Neural cell (in vitro differentiated cells): Measurements from ENCODE around the gene CAPN15. TPM values are rescaled to one million over a fixed set of nuclear protein-coding genes. Genes with fewer than 3 reads are reported as not detected.

Source experiments
- H2AFZ ChIP-seq: fragments of 200-600, 300-800 bp; sonication (generic), shearing (Covaris generic); 2 replicates; pipeline ENCODE4 v1.6.0; 2014; ENCODE audit warnings: low read depth, mild to moderate bottlenecking, antibody characterized with exemption, low read length, moderate library complexity
- H3F3A ChIP-seq: fragments of 200-600 bp; shearing (Covaris generic); 2 replicates; pipeline ENCODE4 v1.6.1; 2016; ENCODE audit warnings: mild to moderate bottlenecking, moderate library complexity, mixed read lengths, antibody characterized with exemption, low read length; ENCODE audit not compliant: insufficient read depth, poor library complexity, severe bottlenecking
- H3K27ac ChIP-seq: fragments of 200-600, 300-800 bp; sonication (generic), shearing (Covaris generic); 2 replicates; pipeline ENCODE4 v1.5.1; 2014; ENCODE audit warnings: mild to moderate bottlenecking, low read length, moderate library complexity
- H3K27me3 ChIP-seq: fragments of 300-800, 200-600 bp; sonication (generic), shearing (Covaris generic); 2 replicates; pipeline ENCODE4 v1.6.0; 2014; ENCODE audit warnings: mild to moderate bottlenecking, low read depth, low read length, moderate library complexity; ENCODE audit not compliant: insufficient read depth
- H3K36me3 ChIP-seq: fragments of 300-800, 200-600 bp; sonication (generic), shearing (Covaris generic); 2 replicates; pipeline ENCODE4 v1.5.1; 2014; ENCODE audit warnings: mild to moderate bottlenecking, antibody characterized with exemption, low read length, moderate library complexity; ENCODE audit not compliant: insufficient read depth
- H3K4me2 ChIP-seq: fragments of 300-800, 200-600 bp; sonication (generic), shearing (Covaris generic); 2 replicates; pipeline ENCODE4 v1.6.0; 2014; ENCODE audit warnings: mild to moderate bottlenecking, low read length
- H3K4me3 ChIP-seq: fragments of 300-800, 200-600 bp; sonication (generic), shearing (Covaris generic); 2 replicates; pipeline ENCODE4 v1.5.1; 2014; ENCODE audit warnings: mild to moderate bottlenecking, low read length, moderate library complexity
- H3K79me2 ChIP-seq: fragments of 200-600 bp; shearing (Covaris generic); replicated peaks from 2 replicates; pipeline ENCODE4 v1.6.0; 2014; ENCODE audit warnings: mild to moderate bottlenecking, low read length, moderate library complexity; ENCODE audit not compliant: insufficient read depth
- H3K9ac ChIP-seq: fragments of 300-800, 200-600 bp; sonication (generic), shearing (Covaris generic); 2 replicates; pipeline ENCODE4 v1.6.1; 2016; ENCODE audit warnings: mild to moderate bottlenecking, low read length, mixed read lengths
- H3K9me2 ChIP-seq: fragments of 200-600 bp; shearing (Covaris generic); 2 replicates; pipeline ENCODE4 v1.6.1; 2016; ENCODE audit warnings: mild to moderate bottlenecking, low read length, mixed read lengths; ENCODE audit not compliant: insufficient read depth
- H3K9me3 ChIP-seq: fragments of 200-600, 300-800 bp; sonication (generic), shearing (Covaris generic); 2 replicates; pipeline ENCODE4 v1.6.1; 2016; ENCODE audit warnings: mild to moderate bottlenecking, mixed run types, low read length, moderate library complexity, mixed read lengths
- H4K20me1 ChIP-seq: fragments of 200-600 bp; shearing (Covaris generic); 2 replicates; pipeline ENCODE4 v1.6.1; 2016; ENCODE audit warnings: mild to moderate bottlenecking, mixed run types; ENCODE audit not compliant: insufficient read depth
- EP300 ChIP-seq: fragments of 450-650 bp; conservative IDR thresholded peaks from 2 replicates; pipeline ENCODE4 v1.6.1; 2014; ENCODE audit warnings: antibody characterized with exemption, mild to moderate bottlenecking, moderate library complexity; ENCODE audit not compliant: poor library complexity, severe bottlenecking
- EZH2 ChIP-seq: fragments of 200-600, 300-800 bp; shearing (Covaris generic), sonication (generic); IDR thresholded peaks from 2 replicates; pipeline ENCODE4 v1.6.1; 2014; ENCODE audit warnings: antibody characterized with exemption, low read length, borderline replicate concordance, mild to moderate bottlenecking; ENCODE audit not compliant: insufficient read depth, poor library complexity, severe bottlenecking
- MXI1 ChIP-seq: fragments of 450-650 bp; conservative IDR thresholded peaks from 2 replicates; pipeline ENCODE4 v1.6.1; 2014; ENCODE audit warnings: antibody characterized with exemption, mild to moderate bottlenecking; ENCODE audit not compliant: poor library complexity, severe bottlenecking
- POLR2AphosphoS5 ChIP-seq: IDR thresholded peaks from 2 replicates; pipeline ENCODE4 v1.6.1; 2012
- RAD21 ChIP-seq: fragments of 450-650 bp; conservative IDR thresholded peaks from 2 replicates; pipeline ENCODE4 v1.6.1; 2014; ENCODE audit warnings: antibody characterized with exemption, mild to moderate bottlenecking, moderate library complexity
- SMC3 ChIP-seq: fragments of 450-650 bp; conservative IDR thresholded peaks from 2 replicates; pipeline ENCODE4 v1.6.1; 2014; ENCODE audit warnings: antibody characterized with exemption, mild to moderate bottlenecking, moderate library complexity; ENCODE audit not compliant: poor library complexity
- TAF1 ChIP-seq: IDR thresholded peaks from 2 replicates; pipeline ENCODE4 v1.6.1; 2012; ENCODE audit warnings: low read depth
- polyA plus RNA-seq: library from polyadenylated mRNA; depleted of rRNA; stranded (reverse); fragments of >200 nt; gene quantifications from 2 replicates; pipeline ENCODE4 v1.2.3, GENCODE V29; 2014
- TF ChIP-seq, protein P1 (sequence below): fragments of 450-650 bp; IDR thresholded peaks from 2 replicates; pipeline ENCODE4 v1.5.1; 2014; ENCODE audit warnings: antibody characterized with exemption, mild to moderate bottlenecking, moderate library complexity; ENCODE audit not compliant: poor library complexity, severe bottlenecking
- TF ChIP-seq, protein P2 (sequence below): IDR thresholded peaks from 2 replicates; pipeline ENCODE4 v1.6.1; 2012; ENCODE audit warnings: borderline replicate concordance

The CAPN15 gene
- polyA plus RNA-seq, 1 donor from 2014 or later, result 11.5 TPM

DNA sequence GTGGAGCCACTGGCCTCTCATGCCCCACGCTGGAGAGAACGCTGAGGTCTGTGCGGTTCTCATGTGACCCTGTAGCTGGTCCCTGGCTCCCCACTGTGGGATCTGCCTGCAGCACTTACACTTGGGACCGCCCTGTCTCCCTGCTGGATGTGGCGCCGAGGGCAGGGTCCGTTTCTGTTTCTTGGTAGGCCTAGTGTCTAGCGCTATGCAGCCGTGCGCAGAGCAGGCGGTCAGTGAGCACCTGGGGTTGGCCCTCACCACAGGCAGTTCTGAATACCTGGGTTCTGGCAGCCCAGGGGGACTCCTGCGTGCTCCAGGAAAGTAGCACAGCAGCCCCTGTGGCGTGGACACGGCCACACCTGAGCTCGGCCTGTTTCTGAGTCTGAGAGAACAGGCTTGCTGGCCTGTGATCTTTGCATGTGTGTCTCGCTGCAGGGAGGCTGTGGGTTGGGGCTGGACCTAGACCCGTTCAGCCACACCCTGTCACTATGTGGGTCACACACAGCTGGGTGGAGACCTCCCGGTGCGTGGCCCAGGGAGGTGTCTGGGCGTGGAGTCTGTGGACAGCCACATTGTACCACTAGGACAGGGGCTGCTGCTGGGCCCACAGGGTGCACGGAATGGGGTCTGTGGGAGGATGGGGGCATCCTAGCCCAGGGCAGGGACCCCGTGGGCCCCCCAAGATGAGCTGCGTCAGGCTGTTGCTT lies 2.8 kb downstream of the CAPN15 start:
- H2AFZ ChIP-seq, result no peak overlapping the region
- peaks cover 16% of the 10 kb centered on the region for H3K79me2 ChIP-seq
- H3K9me3 ChIP-seq, result no peaks in the 10 kb centered on the region
- TF ChIP-seq EP300 (no peak), SMC3 (no peak), POLR2AphosphoS5 (no peak), MXI1 (no peak), TAF1 (no peak), RAD21 (no peak), EZH2 (no peak)
- TF ChIP-seq, protein P1, sequence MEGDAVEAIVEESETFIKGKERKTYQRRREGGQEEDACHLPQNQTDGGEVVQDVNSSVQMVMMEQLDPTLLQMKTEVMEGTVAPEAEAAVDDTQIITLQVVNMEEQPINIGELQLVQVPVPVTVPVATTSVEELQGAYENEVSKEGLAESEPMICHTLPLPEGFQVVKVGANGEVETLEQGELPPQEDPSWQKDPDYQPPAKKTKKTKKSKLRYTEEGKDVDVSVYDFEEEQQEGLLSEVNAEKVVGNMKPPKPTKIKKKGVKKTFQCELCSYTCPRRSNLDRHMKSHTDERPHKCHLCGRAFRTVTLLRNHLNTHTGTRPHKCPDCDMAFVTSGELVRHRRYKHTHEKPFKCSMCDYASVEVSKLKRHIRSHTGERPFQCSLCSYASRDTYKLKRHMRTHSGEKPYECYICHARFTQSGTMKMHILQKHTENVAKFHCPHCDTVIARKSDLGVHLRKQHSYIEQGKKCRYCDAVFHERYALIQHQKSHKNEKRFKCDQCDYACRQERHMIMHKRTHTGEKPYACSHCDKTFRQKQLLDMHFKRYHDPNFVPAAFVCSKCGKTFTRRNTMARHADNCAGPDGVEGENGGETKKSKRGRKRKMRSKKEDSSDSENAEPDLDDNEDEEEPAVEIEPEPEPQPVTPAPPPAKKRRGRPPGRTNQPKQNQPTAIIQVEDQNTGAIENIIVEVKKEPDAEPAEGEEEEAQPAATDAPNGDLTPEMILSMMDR, result no peak
- TF ChIP-seq, protein P2, sequence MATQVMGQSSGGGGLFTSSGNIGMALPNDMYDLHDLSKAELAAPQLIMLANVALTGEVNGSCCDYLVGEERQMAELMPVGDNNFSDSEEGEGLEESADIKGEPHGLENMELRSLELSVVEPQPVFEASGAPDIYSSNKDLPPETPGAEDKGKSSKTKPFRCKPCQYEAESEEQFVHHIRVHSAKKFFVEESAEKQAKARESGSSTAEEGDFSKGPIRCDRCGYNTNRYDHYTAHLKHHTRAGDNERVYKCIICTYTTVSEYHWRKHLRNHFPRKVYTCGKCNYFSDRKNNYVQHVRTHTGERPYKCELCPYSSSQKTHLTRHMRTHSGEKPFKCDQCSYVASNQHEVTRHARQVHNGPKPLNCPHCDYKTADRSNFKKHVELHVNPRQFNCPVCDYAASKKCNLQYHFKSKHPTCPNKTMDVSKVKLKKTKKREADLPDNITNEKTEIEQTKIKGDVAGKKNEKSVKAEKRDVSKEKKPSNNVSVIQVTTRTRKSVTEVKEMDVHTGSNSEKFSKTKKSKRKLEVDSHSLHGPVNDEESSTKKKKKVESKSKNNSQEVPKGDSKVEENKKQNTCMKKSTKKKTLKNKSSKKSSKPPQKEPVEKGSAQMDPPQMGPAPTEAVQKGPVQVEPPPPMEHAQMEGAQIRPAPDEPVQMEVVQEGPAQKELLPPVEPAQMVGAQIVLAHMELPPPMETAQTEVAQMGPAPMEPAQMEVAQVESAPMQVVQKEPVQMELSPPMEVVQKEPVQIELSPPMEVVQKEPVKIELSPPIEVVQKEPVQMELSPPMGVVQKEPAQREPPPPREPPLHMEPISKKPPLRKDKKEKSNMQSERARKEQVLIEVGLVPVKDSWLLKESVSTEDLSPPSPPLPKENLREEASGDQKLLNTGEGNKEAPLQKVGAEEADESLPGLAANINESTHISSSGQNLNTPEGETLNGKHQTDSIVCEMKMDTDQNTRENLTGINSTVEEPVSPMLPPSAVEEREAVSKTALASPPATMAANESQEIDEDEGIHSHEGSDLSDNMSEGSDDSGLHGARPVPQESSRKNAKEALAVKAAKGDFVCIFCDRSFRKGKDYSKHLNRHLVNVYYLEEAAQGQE, result no peak
- H3K4me3 ChIP-seq, result no peak overlapping the region
- no peaks in the 10 kb centered on the region for H3K9me2 ChIP-seq
- no peak overlapping the region for H3K4me2 ChIP-seq
- no peaks in the 10 kb centered on the region for H3K27me3 ChIP-seq
- H3F3A ChIP-seq, result no peaks in the 10 kb centered on the region
- no peak overlapping the region for H3K27ac ChIP-seq
- H3K9ac ChIP-seq, result no peak overlapping the region
- no peaks in the 10 kb centered on the region for H3K36me3 ChIP-seq
- no peaks in the 10 kb centered on the region for H4K20me1 ChIP-seq

DNA sequence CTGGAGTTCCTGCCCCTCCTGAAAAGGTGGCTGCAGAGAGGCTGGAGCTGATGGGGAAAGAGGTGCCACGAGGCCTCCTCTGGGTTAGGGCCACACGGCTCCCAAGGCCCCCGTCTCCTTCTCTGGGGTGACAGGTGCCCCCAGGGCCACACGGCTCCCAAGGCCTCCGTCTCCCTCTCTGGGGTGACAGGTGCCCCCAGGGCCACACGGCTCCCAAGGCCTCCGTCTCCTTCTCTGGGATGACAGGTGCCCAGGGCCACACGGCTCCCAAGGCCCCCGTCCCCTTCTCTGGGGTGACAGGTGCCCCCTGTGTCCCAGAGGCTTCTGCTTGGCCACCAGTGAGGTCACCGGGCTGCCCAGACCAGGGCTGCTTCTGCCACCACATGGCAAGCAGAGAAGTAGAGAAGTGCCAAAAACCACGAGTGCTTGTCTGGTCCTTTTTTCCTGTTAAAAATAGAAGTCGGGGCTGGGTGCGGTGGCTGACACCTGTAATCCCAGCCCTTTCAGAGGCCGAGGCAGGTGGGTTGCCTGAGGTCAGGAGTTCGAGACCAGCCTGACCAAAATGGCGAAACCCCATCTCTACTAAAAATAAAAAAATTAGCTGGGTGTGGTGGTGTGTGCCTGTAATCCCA lies 4.1 kb downstream of the CAPN15 start:
- H3K4me3 ChIP-seq, result no peak overlapping the region
- H3K36me3 ChIP-seq, result no peaks in the 10 kb centered on the region
- no peaks in the 10 kb centered on the region for H3K27me3 ChIP-seq
- no peak overlapping the region for H3K27ac ChIP-seq
- H4K20me1 ChIP-seq, result no peaks in the 10 kb centered on the region
- no peak overlapping the region for H3K9ac ChIP-seq
- H3F3A ChIP-seq, result no peaks in the 10 kb centered on the region
- no peak overlapping the region for H3K4me2 ChIP-seq
- TF ChIP-seq POLR2AphosphoS5 (no peak), RAD21 (no peak), SMC3 (no peak), MXI1 (no peak), EP300 (no peak), TAF1 (no peak), EZH2 (no peak)
- TF ChIP-seq, protein P2, result no peak
- TF ChIP-seq, protein P1, result no peak
- no peaks in the 10 kb centered on the region for H3K9me3 ChIP-seq
- H3K9me2 ChIP-seq, result no peaks in the 10 kb centered on the region
- peaks cover 16% of the 10 kb centered on the region for H3K79me2 ChIP-seq
- H2AFZ ChIP-seq, result no peak overlapping the region
